ENCODE results near the gene TPRA1.

DNA sequence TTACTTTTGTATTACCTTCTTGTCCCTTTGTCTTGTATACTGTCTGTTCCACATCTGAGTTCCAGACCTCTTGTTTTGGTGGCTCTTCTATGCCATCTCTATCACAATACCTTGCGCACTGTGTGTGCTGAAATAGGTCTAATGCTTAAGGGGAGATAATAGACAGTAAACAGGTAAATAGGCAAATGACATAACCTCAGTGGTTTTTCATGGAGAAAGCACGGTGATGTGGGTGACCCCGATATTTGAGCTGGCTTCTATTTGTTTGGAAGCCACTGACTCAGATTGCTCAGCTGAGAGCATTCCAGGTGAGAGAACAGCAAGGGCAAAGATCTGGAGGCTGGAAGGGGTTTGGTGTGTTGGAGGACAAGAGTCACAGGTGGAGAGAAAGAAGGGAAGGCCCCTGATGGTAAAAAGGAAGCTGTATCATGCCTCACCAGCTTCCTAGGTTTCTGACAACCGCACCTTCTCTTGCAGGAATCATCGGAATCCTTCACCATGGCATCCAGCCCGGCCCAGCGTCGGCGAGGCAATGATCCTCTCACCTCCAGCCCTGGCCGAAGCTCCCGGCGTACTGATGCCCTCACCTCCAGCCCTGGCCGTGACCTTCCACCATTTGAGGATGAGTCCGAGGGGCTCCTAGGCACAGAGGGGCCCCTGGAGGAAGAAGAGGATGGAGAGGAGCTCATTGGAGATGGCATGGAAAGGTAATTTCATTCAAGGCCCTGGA lies 8.5 kb upstream of the TPRA1 start:
- TF ChIP-seq EP300 (IDR thresholded peaks at IDR 0.05) = no peak
- TF ChIP-seq, protein P1, sequence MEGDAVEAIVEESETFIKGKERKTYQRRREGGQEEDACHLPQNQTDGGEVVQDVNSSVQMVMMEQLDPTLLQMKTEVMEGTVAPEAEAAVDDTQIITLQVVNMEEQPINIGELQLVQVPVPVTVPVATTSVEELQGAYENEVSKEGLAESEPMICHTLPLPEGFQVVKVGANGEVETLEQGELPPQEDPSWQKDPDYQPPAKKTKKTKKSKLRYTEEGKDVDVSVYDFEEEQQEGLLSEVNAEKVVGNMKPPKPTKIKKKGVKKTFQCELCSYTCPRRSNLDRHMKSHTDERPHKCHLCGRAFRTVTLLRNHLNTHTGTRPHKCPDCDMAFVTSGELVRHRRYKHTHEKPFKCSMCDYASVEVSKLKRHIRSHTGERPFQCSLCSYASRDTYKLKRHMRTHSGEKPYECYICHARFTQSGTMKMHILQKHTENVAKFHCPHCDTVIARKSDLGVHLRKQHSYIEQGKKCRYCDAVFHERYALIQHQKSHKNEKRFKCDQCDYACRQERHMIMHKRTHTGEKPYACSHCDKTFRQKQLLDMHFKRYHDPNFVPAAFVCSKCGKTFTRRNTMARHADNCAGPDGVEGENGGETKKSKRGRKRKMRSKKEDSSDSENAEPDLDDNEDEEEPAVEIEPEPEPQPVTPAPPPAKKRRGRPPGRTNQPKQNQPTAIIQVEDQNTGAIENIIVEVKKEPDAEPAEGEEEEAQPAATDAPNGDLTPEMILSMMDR (IDR thresholded peaks at IDR 0.05) = no peak
